ENCODE data around the gene CFAP54. TPM values are rescaled to one million over a fixed set of nuclear protein-coding genes. Genes with fewer than 3 reads are reported as not detected.
A peak's percentile ranks its signal among the peaks of the same experiment; 100 is the strongest.

Gene CFAP54
- total RNA-seq, 1 donor from 2014 or later: 1.1 TPM

DNA sequence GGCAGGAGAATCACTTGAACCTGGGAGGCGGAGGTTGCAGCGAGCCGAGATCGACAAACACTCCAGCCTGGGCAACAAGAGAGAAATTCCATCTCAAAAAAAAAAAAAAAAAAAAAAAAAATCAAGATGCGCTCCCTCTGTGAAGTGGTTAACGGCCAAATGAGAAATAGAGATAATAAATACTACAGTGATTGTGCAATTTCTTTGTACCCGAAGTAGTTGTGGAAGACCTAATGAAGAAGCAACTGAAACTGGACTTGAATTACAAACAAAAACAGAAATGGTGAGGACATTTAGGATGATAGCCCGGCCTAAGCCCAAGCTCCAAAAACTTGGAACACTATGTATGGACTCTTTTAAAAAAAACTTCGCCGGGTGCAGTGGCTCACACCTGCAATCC, 45.0 kb upstream of the CFAP54 start:
- Histone ChIP-seq H2AFZ (ENCODE audit: low read depth, low read length) (no peak overlapping the region), H3K4me2 (ENCODE audit: low read length) (no peak overlapping the region), H3K27me3 (ENCODE audit: insufficient read depth, low read length) (no peaks in the 10 kb centered on the region), H3K4me3 (ENCODE audit: insufficient read depth, low read depth, low read length) (no peak overlapping the region), H3K36me3 (ENCODE audit: insufficient read depth, low read length) (no peaks in the 10 kb centered on the region), H3K9me3 (ENCODE audit: insufficient read depth, low read depth, low read length) (no peaks in the 10 kb centered on the region), H3K9ac (ENCODE audit: low read length) (no peak overlapping the region), H3K4me1 (ENCODE audit: insufficient read depth, low read length) (peaks cover 16% of the 10 kb centered on the region), H3K27ac (ENCODE audit: low read depth, low read length) (no peak overlapping the region), H4K20me1 (ENCODE audit: insufficient read depth, low read length) (no peaks in the 10 kb centered on the region), H3K79me2 (ENCODE audit: insufficient read depth, low read length) (no peaks in the 10 kb centered on the region)
- Mint-ChIP-seq H3K4me3 (ENCODE audit: unreplicated experiment) (no peak overlapping the region), H3K27ac (ENCODE audit: unreplicated experiment) (peak overlapping the region; percentile 18), H3K4me1 (ENCODE audit: low read depth, unreplicated experiment) (peaks cover 20% of the 10 kb centered on the region), H3K9me3 (ENCODE audit: unreplicated experiment) (peaks cover 4% of the 10 kb centered on the region), H3K36me3 (ENCODE audit: low read depth, unreplicated experiment) (no peaks in the 10 kb centered on the region), H3K27me3 (ENCODE audit: low read depth, unreplicated experiment) (no peaks in the 10 kb centered on the region)
- DNase-seq (ENCODE audit: low read depth) (no peak), FAIRE-seq (no peak)
- no peak for TF ChIP-seq EZH2 (IDR thresholded peaks at IDR 0.05; ENCODE audit: insufficient read depth, low read length)
- TF ChIP-seq, protein P1, sequence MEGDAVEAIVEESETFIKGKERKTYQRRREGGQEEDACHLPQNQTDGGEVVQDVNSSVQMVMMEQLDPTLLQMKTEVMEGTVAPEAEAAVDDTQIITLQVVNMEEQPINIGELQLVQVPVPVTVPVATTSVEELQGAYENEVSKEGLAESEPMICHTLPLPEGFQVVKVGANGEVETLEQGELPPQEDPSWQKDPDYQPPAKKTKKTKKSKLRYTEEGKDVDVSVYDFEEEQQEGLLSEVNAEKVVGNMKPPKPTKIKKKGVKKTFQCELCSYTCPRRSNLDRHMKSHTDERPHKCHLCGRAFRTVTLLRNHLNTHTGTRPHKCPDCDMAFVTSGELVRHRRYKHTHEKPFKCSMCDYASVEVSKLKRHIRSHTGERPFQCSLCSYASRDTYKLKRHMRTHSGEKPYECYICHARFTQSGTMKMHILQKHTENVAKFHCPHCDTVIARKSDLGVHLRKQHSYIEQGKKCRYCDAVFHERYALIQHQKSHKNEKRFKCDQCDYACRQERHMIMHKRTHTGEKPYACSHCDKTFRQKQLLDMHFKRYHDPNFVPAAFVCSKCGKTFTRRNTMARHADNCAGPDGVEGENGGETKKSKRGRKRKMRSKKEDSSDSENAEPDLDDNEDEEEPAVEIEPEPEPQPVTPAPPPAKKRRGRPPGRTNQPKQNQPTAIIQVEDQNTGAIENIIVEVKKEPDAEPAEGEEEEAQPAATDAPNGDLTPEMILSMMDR (IDR thresholded peaks at IDR 0.05; ENCODE audit: insufficient read depth, low read depth, low read length): no peak

DNA sequence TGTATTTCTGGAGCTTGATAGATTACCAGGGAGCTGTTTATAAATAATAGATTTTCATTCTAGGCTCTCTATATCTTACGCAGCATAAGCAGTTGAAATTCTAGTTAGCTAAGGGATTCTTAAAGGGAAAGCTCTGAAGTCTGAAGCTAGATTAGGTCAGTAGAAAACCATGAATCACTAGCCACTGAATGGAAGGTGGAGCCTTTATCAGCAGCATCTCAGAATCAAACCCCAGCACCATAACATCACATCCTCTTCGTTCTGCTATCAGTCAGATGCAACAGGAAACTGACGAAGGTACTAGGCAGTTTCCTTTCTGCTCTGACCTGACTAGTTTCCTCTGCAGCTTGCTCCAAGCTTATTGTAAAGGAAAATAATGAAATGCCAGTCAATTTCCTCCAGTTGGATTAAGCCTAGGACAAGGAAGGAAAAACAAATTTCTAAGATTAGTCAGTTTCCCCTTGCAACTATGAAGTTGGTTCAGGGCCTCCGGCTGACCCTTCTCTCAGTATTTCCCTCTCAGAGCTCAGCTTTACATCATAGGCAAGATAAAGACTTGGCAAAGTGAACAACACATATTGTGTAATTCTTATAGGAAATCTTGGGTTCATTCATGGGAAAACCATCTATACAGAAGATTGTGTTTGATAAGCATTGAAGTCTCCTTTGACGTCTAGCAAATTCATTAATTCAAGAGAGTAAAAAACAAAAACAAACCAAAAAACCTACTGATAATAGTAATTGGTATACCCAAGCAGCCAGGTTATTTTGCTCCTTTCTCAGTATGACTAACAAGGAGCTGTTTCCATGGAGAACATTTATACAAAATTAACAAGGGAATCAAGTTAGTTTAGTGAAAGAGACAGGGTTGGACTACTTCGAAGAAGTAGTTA, 43.4 kb upstream of the CFAP54 start:
- Histone ChIP-seq H3K79me2 (ENCODE audit: insufficient read depth, low read length) (no peaks in the 10 kb centered on the region), H3K9me3 (ENCODE audit: insufficient read depth, low read depth, low read length) (no peaks in the 10 kb centered on the region), H3K36me3 (ENCODE audit: insufficient read depth, low read length) (no peaks in the 10 kb centered on the region), H3K27ac (ENCODE audit: low read depth, low read length) (peak overlapping the region; percentile 96), H3K27me3 (ENCODE audit: insufficient read depth, low read length) (no peaks in the 10 kb centered on the region), H3K4me1 (ENCODE audit: insufficient read depth, low read length) (peaks cover 16% of the 10 kb centered on the region), H3K4me2 (ENCODE audit: low read length) (peak overlapping the region; percentile 79), H2AFZ (ENCODE audit: low read depth, low read length) (peak overlapping the region; percentile 9), H3K4me3 (ENCODE audit: insufficient read depth, low read depth, low read length) (peak overlapping the region; percentile 27), H4K20me1 (ENCODE audit: insufficient read depth, low read length) (no peaks in the 10 kb centered on the region), H3K9ac (ENCODE audit: low read length) (peak overlapping the region; percentile 82)
- no peaks in the 10 kb centered on the region for H3K36me3 Mint-ChIP-seq (ENCODE audit: low read depth, unreplicated experiment)
- TF ChIP-seq, protein P1 (IDR thresholded peaks at IDR 0.05; ENCODE audit: insufficient read depth, low read depth, low read length): no peak
- no peak for TF ChIP-seq EZH2 (IDR thresholded peaks at IDR 0.05; ENCODE audit: insufficient read depth, low read length)
- no peak overlapping the region for H3K4me3 Mint-ChIP-seq (ENCODE audit: unreplicated experiment)
- FAIRE-seq (peak; percentile 97), DNase-seq (ENCODE audit: low read depth) (peak; percentile 98)
- H3K27ac Mint-ChIP-seq (ENCODE audit: unreplicated experiment): peak overlapping the region; percentile 77
- H3K27me3 Mint-ChIP-seq (ENCODE audit: low read depth, unreplicated experiment): no peaks in the 10 kb centered on the region
- H3K9me3 Mint-ChIP-seq (ENCODE audit: unreplicated experiment): peaks cover 7% of the 10 kb centered on the region
- peaks cover 20% of the 10 kb centered on the region for H3K4me1 Mint-ChIP-seq (ENCODE audit: low read depth, unreplicated experiment)

DNA sequence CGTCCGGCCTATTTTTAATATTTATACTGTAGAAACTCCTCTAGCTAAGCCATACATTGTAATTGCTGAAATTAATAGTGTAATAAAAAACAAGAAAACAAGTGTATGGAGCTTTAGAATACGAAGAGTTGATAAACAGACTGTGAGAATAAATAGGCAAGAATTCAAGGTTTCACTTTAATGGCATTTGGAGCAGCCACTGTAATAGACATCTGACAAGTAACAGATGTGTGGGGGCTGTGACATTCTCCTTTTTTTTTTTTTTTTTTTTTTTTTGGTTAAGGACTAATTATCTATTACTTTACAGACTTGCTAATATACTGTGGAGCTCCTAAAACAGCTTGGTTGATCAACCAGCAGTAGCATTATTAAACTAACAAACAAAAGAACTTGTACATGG, 42.1 kb upstream of the CFAP54 start:
- H3K9me3 Mint-ChIP-seq (ENCODE audit: unreplicated experiment): peaks cover 10% of the 10 kb centered on the region
- Histone ChIP-seq H3K36me3 (ENCODE audit: insufficient read depth, low read length) (no peaks in the 10 kb centered on the region), H3K4me2 (ENCODE audit: low read length) (no peak overlapping the region), H4K20me1 (ENCODE audit: insufficient read depth, low read length) (no peaks in the 10 kb centered on the region), H3K27ac (ENCODE audit: low read depth, low read length) (peak overlapping the region; percentile 96), H3K4me1 (ENCODE audit: insufficient read depth, low read length) (peaks cover 16% of the 10 kb centered on the region), H3K27me3 (ENCODE audit: insufficient read depth, low read length) (no peaks in the 10 kb centered on the region), H3K79me2 (ENCODE audit: insufficient read depth, low read length) (no peaks in the 10 kb centered on the region), H3K9ac (ENCODE audit: low read length) (no peak overlapping the region), H3K4me3 (ENCODE audit: insufficient read depth, low read depth, low read length) (no peak overlapping the region), H2AFZ (ENCODE audit: low read depth, low read length) (no peak overlapping the region), H3K9me3 (ENCODE audit: insufficient read depth, low read depth, low read length) (no peaks in the 10 kb centered on the region)
- no peak overlapping the region for H3K4me3 Mint-ChIP-seq (ENCODE audit: unreplicated experiment)
- H3K27ac Mint-ChIP-seq (ENCODE audit: unreplicated experiment): peak overlapping the region; percentile 77
- FAIRE-seq (no peak), DNase-seq (ENCODE audit: low read depth) (no peak)
- H3K36me3 Mint-ChIP-seq (ENCODE audit: low read depth, unreplicated experiment): no peaks in the 10 kb centered on the region
- H3K4me1 Mint-ChIP-seq (ENCODE audit: low read depth, unreplicated experiment): peaks cover 20% of the 10 kb centered on the region
- H3K27me3 Mint-ChIP-seq (ENCODE audit: low read depth, unreplicated experiment): no peaks in the 10 kb centered on the region
- TF ChIP-seq EZH2 (IDR thresholded peaks at IDR 0.05; ENCODE audit: insufficient read depth, low read length): no peak
- TF ChIP-seq, protein P1 (IDR thresholded peaks at IDR 0.05; ENCODE audit: insufficient read depth, low read depth, low read length): no peak
